Renal pelvis (tissue), 4 donors: ENCODE measurements around the gene KIF1B. TPM values are rescaled to one million over a fixed set of nuclear protein-coding genes. Genes with fewer than 3 reads are reported as not detected.
A peak's percentile ranks its signal among the peaks of the same experiment; 100 is the strongest.

Source experiments
- DNase-seq: peaks from one replicate; pipeline ENCODE4 v3.0.0-alpha.2; 2013
- polyA plus RNA-seq, 3 donors: library from polyadenylated mRNA; unstranded; fragments of 120-200 nt; gene quantifications; one replicate each; pipeline ENCODE4 v1.2.1, GENCODE V29; 2013; ENCODE audit not compliant: insufficient read length in 3 of 3

KIF1B gene
- polyA plus RNA-seq, 3 donors, result 39.8 to 53.0 (median 51.9) TPM

DNA sequence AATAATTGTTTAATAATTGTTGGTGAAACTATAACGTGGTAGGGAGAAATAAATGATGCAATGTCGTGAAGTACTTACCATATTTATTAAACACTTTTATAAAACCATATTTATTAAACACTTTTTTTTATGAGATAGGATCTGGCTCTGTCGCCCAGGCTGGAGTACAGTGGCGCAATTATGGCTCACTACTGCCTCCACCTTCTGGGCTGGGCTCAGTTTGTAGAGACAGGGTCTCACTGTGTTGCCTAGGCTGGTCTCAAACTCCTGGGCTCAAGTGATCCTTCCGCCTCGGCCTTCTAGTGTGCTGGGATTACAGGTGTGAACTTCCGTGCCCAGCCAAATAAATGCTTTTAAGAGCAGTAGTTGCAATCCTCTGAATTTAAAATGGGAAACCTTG, 112.5 kb downstream of the KIF1B start:
- DNase-seq, result no peak

DNA sequence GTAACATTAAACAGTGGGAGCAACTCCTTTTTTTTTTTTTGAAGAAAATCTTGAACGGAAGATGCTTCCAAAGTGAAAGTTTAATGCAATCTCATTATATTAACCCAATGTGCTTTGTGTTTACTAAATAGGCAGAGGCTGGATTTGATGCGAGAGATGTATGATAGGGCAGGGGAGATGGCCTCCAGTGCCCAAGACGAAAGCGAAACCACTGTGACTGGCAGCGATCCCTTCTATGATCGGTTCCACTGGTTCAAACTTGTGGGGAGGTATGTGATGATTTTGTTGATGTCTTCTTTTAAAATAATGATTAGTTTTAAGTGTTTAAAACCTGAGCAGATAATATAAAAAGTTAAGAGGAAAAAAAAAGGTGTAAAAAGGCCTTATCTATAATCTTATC, 114.3 kb downstream of the KIF1B start:
- DNase-seq, result no peak

DNA sequence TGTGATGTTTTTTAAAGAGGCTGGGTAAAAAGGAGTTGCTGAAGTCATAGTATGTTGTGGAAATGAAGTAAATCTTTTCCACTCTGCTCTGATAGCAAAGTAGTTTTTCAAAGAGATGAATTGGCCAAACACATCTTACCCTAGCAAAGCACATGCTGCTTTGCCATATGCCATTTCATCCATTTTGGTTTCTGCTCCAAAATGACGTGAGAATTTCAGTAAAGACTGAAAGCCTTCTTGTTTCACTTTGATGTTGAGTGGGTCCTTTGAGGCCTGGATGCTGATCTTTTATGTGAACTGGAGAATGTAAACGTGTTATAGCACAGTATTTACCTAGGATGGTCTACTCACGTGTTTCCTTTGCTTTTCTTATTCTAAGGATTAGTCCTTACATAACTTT, 115.2 kb downstream of the KIF1B start:
- no peak for DNase-seq

DNA sequence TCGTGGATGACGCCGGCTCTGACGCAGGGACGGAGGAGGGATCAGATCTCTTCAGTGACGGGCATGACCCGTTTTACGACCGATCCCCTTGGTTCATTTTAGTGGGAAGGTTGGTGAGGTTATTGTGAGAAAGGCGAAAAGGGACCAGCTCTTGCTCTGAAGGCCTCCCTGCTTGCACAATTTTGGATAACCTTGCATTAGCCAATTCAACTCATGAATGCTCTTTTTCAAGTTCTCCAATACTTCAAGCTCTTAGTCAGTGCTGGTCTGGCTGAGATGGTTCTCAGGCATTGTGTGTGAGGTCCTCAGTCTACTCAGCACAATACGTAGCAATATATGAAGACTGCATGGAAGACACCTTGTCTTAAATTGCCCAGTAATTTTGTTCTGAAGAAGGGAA, 115.9 kb downstream of the KIF1B start:
- DNase-seq, result no peak

DNA sequence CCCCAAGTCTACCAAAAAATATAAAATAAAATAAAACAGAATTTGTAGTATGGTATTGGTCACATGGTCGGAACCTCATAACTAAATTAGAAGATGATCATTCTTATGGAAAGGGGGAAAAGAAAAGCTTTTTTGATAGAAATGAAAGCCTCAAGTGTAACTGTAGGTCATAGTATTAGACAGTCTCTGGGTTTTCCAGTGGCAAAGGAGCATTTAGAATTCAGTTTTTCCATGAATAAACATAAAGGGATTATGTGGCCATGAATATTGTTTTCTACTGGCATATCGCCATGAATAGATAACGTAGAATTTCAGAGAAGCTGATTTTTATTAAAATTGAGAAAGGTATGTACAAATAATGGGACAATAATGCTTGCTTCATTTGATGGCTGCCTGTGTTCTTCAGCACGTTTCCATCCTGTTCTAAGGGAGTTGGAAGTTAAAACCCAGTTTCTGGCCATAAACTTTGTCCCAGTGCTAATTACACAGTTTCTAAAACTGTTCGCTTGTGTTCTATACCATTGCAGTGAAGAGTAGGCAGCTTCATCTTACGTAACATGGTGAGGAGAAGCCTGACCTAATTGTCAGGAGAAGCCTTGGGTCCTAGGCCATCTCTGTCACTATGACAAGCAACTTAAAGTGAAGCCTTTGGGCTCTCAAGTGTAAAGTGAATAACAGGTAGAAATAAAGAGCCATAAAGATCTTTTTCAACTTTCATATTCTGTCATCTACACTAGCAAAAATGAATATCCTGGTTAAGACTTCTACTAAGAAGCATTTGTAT, 118.0 kb downstream of the KIF1B start:
- DNase-seq, result no peak

DNA sequence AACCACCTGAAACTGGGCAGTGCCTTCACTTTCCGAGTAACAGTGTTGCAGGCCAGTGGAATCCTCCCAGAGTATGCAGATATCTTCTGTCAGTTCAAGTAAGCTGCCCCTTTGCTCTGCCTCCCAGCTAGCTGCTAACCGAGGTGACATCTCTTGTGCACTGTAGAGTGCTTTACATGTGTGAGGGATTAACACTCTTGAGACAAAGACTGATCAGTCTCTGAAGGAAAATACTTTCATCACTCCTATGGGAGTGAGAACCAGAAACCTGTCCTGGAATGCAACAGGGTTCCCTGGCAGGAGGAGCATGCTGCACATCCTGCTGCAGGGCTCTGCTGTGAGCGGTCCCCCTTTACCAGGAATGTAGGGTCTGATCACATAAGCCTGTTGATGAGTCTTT, 127.1 kb downstream of the KIF1B start:
- DNase-seq, result no peak

DNA sequence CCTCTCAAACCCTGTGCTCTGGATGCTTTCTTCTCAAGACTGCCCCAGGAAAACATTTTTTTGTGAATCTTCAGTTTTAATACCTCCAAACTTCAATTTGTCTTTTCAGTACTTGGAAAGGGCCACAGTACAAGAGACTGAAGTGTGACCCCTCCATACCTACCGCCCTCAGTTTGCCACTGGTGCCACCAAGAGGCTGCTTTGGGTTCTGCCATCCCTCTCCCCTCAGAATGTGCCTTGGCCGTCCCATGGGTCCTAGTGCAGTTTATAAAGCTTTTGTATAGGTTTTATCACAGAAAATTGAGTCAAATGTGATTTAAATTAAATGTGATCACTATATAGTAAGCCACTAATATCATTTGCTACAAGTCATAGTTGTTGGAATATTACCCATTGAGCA, 127.7 kb downstream of the KIF1B start:
- no peak for DNase-seq

DNA sequence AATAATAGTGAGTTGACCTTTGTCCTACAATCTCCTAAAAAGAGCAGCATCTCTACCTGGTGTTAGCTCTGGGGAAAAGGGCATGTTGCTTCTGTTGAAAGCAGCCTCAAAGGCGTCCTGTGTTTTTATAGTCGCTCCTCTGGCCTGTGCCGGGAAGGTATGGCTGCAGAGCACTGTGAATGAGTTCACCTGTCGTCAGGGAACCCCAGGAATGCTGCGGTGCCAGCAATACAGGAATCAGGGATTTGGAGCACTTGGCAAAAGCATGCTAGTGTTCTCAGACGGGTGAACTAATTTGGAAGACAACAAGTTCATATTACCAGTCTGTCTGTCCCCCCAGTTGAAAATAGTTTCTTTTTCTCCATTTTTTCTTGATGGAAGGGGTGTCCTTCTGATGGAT, 128.2 kb downstream of the KIF1B start:
- DNase-seq, result no peak

DNA sequence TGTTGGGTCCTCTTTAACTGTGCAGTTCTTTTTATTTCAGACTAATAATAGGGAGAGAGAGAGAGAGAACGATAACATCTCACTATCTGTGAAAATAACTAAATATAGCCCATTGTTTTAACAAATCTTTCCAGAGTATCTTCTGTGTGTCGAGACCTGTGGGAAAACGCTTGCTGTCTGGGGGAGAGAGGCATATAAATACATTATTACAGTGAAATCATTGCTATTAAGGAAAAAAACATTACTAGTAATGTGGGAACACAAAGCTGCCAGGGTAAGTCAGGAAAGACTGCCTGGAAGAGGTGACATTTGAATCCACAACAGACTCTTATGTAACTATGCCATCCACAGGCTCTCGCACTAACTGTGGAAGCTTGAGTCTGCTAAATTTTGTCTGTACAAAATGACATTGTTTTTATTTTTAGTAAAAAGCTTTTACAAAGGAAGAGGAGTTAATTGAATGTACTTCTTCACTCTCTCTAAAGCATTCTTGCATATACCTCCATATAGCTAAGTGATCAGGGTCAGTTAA, 128.7 kb downstream of the KIF1B start:
- no peak for DNase-seq

DNA sequence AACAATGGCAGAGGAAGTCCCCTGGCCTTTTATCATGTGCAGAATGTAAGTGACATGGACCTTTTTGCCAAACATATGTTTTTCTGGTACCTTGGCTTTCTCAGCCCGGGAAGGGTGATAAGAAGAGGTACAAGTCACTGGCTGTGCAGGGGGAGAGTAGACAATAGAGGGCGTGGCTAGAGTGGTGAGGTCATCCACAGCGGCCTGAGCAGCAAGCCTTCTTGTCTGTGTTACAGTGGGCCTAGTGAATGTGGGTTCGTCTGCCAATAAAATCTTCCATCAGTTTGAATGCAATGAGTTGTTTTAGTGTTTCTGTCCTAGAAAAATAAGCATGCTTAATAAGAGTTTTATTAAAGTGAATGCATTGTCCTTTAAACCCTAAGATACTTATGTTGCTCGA, 129.4 kb downstream of the KIF1B start:
- peak; percentile 37 for DNase-seq

DNA sequence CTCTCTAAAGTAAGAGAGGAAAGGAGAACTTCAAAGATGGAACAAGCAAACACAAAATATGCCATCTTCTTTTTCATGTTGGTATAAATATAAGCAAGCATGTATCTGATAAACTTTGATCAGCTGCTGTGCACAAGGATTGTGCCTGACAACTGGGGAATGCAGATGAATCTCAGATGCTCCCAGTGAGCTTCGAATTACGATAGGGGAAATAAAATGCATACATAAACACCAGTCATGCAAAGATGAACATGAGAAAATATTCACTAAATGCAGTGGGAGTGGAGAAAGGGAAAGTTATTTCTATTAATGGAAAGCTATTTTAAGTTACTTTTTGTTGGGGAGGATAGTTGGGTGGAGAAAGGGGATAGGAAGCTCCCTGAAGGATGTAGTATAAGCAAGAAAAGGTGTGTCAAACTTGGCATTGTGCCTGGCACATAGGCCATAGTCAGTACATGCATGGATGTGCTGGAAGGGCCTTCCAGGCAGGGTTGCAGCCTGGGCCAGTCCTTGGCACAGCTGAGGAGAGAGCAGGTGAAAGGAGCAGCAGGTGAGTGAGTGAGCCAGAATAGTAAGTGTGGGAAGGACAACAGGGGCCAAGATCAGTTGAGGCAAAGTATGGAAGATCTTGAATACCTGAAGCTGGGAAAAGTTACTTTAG, 130.7 kb downstream of the KIF1B start:
- no peak for DNase-seq

DNA sequence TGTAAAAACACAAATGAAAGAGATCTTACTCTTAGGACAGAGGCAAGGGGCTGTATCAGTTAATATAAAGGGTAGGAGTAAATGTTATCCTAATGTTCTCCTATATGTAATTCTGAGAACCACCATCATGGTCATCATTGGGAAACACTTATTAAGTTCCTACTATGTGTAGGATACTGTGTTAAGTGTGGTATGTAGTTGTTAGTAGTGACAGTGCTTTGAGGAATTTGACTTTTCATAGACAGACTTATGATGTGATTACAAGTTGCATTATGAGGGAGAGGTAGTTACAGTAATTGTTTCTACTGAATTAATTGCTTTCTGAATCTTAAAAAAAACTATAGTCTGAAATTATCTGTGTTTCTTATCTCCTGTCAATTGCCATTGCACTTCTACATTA, 136.7 kb downstream of the KIF1B start:
- no peak for DNase-seq

DNA sequence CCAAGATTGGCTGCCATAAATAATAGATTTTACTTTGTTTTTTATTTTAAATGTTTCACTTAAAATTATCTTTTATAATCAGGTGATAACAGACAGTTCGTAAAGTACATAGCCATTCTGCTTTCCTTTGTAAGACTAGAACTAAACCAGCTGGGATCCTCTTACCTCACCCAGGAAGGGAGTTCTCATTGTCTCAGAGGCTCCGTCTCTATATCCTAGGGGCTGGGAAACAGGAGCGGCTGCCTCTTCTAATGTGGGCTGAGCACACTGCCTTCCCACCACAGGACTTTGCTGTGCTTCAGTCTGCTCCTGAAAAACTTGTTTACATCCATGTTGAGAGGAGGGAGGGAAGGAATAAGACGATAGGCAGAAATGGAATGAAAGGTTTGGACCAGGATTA, 142.9 kb downstream of the KIF1B start:
- DNase-seq, result peak; percentile 9

DNA sequence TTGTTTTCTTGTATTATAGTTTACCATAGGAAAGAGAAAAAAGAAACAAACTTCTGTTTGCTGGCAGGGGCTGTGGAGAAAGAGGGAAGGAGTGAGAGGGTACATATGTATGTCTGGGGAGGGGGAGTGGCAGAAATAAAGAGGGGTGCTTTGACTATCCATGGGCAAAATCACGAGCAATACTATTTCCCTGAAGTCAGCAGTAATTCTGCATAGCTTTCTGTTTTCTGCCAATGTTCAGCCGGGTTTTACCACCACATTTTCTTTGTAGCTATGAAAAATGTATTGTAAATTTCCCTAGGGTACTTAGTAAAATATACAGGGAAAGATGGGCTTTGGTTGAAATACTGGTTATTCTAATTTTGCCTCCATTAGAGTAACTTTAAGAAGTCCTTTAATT, 143.3 kb downstream of the KIF1B start:
- no peak for DNase-seq

DNA sequence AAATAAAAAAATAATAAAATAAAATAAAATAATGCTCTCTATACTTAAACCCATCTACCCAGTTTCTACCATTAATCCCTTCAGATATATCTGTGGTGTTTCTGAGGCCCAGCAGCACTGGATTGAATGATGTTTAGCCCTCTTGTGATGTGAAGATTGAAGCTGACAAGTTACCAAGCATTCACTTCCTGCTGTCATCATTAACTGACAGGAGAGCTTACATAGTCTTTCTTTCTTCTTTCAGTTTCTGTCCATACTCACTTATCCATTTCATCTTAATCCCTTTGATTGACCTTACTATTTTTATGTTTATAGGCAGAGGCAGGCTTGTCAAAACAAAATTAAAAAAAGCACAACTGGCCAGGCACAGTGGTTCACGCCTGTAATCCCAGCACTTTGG, 149.7 kb downstream of the KIF1B start:
- DNase-seq, result no peak

DNA sequence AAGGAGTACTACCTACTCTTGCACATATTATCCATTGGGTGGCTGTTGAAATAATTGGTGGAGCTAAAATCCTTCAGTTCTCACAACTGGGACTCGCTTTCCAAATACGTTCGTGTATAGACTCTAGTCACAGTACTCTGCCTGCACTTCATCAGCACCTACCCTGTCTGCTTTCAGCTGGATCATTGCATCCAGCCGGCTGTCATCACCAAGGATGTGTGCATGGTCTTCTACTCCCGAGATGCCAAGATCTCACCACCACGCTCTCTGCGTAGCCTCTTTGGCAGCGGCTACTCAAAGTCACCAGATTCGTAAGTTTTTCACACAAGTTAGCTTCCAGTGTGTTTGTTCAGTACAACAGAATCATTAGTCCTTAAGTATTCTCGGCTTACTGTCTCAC, 151.1 kb downstream of the KIF1B start:
- DNase-seq, result no peak

DNA sequence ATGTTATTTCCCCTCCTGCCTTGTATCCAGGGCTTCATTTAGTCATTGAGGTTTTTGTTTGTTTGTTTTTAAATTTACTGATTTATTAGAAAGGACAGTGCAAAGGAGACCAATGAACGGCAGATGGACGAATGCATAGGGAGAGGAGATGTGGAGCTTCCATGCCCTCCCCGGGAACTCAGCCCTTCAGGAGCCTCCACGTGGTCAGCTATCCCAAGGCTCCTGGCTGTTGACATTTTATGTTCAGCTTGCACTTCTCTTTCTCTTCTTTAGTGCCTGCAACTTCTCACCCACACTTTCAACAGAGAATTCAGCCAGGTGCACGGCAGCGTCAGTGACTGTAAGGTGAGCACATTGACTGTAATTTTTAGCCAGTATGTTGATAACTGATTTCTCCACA, 157.8 kb downstream of the KIF1B start:
- DNase-seq, result no peak

DNA sequence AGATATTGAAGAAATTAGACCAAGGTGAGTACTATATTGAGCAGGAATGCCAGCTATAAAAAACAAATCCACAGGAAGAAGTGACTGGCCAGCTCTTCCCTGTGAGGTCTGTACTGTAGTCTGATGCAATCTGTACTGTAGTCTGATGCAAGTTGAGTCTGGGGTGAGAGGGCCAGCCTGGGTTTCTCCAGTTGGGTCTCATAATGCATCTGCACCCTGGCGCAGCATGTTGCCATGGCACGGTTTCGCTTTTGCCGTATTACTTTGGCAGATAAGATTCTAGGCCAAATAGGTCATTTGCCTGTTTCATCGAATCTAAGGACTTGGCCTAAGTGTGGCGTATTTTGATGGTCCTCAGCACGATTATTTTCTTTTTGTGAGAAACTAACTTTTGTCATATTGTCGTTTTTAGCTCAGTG, 164.1 kb downstream of the KIF1B start:
- no peak for DNase-seq

DNA sequence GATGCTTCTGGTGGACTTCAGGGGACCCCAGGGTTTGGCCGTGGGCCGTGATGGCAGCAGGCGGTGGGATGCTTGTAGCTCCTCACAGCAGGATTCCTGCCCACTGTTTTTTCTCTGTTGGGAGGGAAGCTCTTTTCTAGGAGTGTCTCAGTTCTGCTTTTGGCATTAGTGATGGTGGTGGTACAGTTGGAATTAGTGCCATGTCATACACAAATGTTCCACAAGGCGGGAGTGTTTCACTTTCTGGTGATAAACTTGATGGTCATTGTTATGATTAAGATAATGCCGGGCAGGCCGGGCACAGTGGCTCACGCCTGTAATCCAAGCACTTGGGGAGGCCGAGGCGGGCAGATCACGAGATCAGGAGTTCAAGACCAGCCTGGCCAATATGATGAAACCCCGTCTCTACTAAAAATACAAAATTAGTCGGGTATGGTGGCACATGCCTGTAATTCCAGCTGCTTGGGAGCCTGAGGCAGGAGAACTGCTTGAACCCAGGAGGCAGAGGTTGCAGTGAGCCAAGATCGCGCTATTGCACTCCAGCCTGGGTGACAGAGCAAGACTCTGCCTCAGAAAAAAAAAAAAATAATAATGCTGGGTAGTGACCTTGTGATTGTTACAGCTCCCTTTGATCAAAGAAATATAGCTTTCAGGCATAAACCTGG, 167.1 kb downstream of the KIF1B start:
- peak; percentile 67 for DNase-seq

DNA sequence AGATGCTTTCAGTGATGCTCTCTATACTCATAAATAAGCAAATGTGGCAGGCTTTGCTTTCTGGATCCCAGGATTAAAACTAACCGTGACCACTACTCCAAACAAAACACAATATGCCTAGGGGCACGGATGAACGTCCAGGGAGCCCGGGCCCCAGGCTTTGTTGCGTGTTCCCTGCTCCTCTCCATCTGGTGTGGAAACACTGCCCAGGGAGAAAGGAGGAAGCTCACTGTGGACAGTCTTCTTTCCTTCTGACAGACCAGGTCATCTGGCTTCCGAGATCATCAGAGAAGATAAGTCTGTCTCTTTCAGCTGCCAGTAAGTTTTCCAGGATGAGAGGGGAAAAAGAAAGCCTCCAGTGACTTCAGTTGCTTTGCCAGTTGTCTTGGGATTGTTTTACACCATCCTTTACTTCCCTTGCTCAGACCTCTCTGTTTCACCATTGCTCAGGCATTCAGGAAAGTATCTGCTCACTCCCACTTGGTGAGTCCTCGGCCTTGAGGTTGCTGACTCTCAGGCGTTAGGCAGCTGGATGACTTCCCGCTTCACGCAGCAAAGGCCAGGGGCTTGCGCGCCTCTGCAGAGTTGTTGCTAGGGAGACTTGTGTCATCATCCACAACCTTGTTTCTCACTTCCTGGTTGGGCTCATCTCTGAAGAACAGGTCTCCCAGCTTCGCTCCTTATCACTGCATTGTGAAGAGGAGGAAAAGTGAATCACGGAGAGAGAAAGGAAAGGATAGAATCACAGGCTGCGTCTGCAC, 167.9 kb downstream of the KIF1B start:
- DNase-seq, result no peak

DNA sequence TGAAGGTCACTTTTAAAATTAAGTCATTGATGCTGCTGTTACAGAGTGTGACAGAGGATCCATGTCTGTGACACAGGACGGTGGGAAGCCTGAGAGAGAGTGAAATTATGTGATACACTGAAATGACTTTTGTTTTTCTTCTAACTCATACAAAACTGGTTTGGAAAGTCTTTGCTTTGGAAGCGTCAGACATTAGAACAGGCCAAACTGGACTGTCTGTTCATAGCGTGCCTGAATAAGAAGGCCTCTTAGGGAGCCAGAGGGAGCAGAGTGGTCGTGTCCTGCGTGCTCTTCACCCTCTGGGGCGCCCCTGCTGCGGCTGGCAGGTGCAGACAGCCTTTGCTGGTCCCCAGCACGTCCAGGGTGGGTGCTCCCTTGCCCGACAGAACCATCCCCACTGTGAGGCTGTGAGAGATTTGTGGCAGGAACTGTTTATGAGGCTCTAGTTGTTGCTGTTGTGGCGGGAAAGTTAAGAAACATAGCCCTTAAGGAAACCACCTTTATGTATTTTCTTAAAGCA, 168.8 kb downstream of the KIF1B start:
- DNase-seq, result no peak

DNA sequence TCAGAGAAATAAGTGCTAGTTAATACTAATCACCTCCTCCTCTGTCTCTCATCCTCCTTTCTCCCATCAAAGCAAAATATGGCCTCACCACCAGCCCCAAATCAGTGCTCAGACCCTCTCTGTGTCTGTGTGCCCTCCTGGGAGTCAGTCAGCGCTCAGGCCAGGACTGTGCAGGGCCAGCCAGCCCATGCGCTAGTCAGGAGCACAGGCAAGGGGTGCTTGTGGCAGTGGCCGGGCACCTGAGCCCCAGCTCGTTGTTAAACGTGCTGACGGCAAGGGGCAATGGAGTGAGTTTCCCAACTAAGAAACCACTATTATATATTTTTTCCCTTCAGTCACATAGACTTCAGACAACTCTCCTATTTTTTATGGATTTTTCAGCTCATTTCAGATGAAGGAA, 169.3 kb downstream of the KIF1B start:
- DNase-seq, result no peak
